GM21723 (cell line): ENCODE data around the gene CHIC2.

ENCODE experiments used
- ATAC-seq: cut with Tn5 transposase; IDR thresholded peaks from one replicate; pipeline ENCODE4 v1.9.1; 2021; ENCODE audit warnings: mild to moderate bottlenecking, moderate library complexity; ENCODE audit not compliant: unreplicated experiment

Gene CHIC2

DNA sequence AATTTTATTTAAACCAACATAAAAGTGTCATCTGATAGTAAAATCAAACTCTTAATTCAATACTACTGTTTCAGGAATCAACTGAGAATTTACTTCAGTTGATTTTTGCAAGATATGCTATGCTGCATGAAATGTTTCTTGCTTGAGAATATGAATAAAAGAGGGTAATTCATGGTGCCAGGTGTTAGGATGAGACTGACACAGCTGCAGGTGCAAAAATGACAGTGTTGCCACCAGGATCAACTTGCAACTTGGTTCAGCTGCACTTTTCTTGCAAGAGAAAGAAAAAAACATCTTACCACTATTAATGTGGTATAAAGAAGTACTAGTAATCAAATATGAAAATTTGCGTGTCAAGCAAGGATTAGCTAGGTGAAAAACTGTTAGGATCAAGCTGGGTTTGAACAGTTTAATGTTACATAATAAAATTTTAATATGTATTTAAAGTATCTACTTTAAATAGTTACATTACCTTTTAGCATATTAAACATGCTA, 49.7 kb downstream of the CHIC2 start:
- ATAC-seq = no peak

DNA sequence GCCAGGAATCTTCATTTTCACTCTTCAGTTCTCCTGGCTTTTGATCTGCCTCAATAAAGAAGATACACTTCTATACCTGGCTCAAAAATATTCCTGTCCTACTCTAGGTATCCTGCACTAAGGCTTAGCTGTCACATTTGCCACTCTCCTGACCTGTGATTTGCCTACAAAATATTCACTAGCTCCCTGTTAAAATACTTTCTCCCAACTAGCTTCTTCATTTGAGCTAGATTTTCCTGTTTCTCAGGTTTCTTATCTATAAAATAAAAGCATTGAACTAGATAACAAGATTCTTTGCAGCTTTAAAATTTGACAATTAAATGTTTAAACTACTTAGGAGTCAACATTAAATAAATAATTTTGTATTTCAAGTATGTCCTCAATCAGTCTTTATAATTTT, 53.2 kb downstream of the CHIC2 start:
- no peak for ATAC-seq

DNA sequence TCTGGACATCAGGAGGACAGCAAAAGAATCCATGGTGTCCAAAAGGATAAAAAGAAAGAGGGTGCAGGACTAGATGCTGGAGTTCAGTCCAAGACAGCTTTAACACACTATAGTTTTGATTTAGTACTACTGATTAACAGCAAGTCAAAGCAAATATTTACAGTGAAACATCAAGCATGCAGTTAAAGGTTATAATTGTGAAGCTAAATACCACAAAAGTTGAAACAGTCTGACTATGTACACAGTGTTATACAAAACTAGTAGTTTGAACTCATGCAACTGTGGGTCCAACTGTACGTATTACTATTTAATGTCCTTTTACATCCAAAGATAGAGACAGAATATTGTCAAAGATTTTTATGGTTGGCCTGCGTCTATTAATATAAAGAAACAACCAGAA, 57.6 kb downstream of the CHIC2 start:
- ATAC-seq = no peak

DNA sequence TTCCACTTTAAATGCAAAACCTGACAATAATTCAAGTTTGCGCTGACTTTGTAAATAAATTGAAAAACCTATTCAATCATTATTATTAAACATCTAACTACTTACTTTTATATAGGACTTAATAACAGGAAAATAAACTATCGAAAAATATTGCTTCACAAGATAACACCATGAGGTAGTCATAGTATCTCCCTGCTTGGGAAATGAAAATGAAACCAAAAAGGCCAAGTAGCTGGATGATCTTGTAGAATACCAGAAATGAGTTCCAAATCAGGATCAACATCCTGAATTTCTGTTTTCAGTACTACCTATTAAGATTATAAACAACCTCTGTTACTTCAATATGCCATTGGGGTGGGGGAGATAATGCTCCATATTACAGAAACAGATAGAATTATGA, 58.9 kb downstream of the CHIC2 start:
- ATAC-seq = no peak

DNA sequence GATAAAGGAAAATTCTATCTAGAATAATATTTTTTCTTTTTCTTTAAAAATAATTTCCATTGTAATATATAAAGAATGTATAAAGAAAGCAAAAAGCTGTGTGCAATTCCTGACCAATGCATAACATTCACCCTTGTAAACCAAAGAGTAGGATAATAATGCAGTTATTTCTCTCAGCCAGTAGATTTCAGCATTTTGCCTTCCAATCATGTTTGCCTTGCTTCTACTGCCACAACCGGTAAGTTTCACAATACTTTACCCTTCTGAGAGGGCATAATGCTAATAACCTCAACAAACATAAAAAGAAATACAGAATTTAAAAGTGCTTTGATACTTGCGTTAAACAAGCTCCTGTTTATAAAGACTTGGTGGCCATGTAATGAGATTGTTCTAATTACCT, 59.9 kb downstream of the CHIC2 start:
- ATAC-seq = no peak

DNA sequence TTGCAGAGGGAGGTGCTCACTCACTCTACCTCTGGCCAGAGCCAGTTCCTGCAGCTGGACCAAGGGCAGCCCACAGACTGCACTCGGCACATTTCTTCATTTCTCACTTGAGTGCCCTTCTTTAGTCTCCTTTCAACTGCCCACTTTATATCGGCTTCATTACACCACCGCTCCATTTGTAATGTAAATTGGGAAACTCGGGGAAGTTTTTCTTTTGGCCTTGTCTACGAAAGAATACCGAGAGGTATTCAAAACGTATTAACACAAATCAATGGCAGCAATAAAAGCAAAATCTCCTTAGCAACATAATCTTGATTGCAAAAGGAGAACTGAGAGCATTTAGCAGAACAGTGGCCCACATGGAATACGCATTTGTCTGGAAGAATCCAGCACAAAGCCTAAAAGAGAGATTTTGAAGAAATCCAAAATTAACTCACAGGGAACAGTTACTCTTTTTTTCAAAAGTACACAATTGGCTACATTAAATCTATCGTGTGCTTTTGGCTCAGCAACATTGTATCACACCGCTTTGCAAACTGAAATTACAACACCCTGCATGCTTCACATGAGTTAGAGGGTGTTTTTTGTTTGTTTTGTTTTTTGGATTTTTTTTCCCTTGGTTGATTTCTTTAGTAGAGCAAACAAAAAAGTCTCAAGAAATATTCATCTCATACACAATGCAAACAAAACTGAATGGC, 62.6 kb downstream of the CHIC2 start:
- ATAC-seq = no peak

DNA sequence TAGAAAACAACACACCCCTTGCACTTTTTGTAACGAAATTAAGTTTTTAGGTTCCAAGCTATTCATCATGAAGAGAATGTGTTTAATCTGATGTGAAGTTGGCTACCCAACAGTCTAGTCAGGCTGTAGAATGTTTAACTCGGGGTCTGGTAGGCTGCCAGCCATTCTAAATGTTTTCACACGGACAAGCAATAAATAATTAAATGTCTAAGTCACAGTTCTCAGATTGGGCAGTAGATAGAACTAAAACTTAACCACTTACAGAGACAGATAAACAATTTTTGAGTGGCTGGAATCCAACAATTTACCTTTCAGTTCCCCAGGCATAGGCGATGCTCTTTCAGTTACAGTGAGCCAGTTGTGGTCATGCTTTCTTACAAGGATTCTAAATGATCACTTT, 66.5 kb downstream of the CHIC2 start:
- ATAC-seq = no peak

DNA sequence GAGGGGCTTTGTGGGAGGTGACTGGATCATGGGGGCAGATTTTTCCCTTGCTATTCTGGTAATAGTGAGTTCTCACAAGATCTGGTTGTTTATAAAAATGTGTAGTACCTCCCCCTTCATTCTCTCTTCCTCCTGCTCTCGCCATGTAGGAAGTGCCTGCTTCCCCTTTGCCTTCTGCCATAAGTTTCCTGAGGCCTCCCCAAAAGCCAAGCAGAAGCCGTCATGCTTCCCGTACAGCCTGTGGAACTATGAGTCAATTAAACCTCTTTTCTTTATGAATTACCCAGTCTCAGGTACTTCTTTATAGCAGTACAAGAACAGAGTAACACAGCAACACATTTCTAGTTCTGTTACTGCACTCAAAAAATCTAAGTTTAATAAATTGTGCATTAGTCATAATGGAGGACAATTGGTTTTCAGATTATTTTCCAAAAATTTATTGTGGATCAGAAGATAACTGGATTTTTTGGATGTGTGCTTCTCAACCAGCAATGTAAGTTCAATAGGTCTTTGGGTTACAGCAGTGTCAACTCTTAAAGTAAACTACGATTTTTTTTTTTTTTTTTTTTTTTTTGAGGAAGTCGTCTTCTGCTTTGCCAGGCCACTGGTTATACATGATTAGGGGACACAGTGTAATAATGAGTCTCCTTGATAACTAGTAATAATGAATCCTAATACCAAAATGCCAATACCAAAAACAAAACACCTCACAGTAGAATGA, 69.9 kb downstream of the CHIC2 start:
- ATAC-seq = no peak

DNA sequence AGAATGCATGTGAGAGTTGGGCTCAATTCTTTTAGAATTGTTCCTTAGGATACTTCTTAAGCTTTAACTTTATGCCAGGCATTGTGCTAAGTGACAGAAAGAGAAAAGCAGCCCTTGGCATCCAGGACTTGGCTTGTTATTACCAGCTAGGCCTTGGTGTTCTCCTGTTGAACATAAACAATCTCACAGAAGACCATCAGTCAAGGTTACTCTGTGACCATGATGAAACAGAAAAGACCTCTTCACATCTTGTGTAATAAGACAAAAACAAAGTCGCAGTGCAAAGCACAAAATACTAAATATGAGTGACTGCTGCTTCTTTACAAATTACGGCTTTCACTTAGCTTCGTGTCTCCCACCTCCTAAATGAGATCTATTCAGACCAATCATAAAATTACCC, 71.6 kb downstream of the CHIC2 start:
- no peak for ATAC-seq

DNA sequence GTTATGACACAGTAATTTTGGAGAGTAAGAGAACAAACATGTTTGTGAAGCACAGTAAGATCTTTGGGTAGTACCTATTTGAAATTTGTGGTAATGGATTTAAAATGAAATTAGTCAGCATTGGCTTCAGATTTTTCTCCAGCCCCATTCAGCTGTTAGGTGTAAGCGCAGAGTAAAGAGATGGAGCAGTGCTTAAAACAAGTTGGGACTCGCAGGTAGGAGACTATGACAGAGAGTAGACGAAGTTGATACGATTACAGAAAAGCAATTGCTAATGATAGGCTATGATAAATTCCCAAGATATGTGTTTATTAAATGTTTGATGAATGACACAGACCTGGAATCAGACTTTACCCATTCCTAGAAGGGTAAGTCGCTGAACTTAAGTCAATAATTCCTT, 72.6 kb downstream of the CHIC2 start:
- no peak for ATAC-seq

DNA sequence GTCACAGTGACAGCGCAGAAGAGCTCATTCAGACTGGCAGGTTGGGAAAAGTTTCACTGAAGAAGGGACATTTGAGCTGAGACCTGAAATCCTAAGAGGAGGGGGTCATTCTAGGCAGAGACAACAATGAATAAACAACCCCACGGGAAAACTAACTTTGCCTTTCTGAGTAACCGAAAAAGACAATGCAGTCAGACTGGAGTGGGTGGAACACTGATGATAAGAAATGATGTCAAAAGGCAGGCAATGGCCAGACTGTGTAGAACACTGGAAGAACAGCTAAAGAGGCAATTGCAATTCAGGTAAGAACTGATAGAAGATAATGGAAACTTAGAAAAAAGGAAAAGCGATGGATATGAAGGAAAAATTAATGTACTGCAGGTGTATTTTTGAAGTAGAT, 73.8 kb downstream of the CHIC2 start:
- ATAC-seq = no peak

DNA sequence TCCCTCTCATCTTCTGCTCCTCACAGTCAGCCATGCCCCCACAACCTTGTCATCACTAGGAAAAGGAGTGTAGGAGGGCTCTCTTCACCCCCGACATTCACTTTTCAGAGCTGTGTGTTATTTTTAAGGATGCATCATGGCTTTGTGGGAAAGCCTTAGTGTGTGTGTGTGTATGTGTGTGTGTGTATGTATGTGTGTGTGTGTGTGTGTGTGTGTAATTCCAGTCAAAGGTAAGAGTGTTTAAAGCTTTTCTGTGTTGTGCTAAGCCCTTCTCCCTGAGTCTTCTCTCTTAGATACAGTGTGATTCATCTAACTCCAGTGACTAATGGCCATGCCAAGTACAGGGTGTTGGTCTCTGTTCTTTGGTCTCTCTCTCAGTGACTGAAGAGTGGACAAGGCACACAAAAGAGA, 76.6 kb downstream of the CHIC2 start:
- ATAC-seq = no peak

DNA sequence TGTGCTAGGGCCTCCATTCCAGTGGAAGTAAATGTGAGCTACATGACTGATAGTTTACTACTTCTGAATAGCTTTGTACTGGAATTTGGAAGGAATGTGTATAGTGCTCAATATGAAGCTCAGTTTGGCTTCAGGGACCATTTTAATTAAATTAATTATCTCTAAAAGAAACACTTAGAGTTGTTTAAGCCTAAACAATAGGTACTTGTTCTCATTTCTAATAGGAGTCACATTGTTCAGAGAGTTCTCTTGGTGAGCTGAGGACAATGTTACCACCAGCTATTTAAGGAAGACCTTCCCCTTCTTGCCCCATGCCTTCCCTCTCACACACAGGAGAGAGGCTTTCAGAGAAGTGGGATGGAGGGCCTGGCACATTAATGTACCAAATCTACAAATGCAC, 78.3 kb downstream of the CHIC2 start:
- no peak for ATAC-seq

DNA sequence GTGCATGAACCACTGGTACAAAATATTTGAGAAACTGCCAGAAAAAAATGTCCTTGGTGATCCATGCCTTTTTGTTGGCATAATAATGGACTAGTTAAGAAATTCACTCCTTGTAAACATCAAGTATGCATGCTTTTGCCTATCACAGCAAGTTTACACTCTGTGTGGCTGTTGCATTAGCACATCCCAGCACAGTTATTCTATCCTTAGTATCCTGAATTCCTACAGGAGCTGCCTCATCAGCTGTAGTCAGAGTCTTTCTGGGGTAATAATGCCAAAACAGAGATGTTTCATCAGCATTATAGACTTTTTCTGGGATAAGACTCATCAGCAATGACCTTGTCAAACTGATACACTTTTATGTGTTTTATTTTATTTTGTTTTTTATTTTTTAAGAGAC, 82.8 kb downstream of the CHIC2 start:
- no peak for ATAC-seq

DNA sequence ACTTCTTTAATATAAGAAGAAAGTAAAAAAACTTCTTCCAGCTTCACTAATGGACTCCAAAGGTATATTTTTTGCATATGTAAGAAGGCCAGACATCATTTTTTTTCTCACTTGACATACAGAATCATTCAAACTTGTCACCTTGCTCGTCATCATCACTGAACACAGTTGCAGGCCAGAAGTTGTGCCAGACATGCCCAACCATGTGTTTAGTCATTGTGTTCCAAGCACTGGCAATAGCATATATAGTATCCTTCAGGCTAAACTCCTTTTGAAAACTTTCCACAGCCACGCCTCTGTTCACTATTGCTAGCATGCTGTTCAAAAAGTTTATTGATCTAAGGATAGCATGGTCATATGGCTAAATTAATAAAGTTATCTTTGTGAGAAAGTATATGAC, 83.3 kb downstream of the CHIC2 start:
- no peak for ATAC-seq

DNA sequence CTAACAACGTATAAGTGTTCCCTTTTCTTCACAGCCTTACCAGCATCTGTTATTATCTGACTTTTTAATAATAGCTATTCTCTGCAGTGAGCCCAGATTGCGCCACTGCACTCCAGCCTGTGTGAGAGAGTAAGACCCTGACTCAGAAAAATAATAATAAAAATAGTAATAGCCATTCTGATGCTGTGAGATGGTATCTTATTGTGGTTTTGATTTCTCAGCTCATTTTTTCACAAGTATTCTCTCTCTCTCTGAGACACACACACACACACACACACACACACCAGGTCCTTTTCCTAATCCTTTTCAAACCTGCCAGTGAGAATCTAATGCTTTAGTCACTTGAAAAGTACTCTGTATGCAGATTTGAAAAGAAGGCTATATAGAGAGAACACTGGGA, 89.8 kb downstream of the CHIC2 start:
- no peak for ATAC-seq

DNA sequence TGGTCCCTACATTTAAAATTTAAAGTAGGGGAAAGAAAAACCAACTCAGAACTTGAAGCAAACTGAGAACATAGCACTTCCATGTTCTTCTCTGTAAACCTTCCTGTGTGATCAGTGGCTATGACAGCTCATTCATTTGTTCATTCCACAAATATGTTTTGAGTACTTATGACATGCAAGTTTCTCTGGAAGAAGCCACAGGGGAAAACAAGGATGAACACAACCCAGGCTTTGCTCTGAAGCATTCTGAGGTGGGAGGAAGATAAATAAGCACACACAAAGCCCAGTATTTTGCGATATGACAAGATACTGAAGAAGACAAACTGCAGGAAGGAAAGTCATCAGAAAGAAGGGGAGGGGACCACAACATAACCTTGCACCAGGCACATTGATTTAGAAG, 96.4 kb downstream of the CHIC2 start:
- ATAC-seq = no peak

DNA sequence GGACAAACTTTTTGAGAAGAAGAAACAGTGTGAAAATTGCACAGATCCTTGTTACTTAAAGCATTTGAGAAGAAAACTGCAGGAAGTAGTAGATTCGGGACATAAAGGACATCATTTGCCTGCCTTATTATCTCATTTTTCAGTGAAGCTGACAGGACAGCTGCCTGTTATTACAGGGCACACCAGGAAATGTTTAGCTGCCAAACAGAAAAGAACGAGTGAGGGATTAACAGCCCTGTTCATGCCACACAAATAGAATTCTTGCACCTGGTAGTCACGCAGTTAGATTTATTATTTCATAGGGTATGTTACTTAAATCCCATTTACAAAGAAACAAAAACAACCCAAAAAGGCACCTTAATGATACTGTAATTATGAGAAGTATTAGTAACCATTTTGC, 100.6 kb downstream of the CHIC2 start:
- no peak for ATAC-seq

DNA sequence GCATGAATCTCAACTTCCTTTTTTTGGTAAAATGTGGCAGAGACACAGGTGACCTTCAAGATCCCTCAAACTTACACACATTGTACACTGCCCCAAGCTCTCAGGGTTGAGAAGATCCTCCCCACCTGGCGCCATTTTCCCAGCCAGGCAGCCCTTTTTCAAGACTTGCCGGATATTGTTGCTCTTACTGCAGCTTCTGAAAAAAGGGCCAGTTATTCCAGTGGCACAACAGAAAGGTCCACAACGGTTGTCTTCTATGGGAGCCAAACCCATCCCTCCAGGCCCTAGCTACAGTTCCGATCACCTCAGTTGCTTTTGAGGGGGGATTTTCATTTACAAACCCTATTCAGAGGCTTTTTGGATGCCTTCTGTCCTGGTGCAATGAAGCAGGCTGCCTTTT, 101.1 kb downstream of the CHIC2 start:
- ATAC-seq = no peak

DNA sequence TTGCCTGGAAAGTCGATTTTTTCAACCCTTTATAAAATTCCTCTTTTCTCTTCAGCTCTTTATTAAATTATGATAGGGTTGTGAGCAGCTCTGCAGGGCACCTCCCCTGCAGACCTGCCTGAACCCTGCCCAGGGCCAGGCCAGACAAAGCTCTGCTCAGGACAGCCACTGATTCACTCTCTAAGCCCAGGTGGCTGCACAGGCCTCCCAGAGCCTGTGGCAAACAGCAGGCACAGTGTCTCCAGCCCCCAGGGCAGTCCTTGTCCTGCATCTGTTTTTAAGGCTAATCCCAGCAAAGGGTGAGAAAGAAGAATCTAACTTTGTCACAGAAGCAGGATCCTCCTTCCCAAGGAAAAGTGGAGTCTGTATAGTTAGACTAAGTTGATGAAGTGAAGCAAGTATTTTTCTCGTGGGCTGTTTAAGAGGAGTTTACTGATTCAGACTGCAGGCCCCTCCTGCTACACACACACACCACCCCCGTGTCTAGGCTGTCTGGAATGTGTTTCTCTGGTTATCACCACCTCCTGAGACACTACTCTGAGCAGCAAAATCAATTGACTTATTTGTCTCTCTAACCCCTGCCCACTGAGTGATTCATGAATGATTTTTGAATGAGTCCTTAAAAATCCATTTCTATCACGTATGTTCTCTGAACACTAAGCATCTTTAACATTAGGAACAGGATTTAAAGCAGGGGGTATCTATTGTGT, 101.7 kb downstream of the CHIC2 start:
- no peak for ATAC-seq

DNA sequence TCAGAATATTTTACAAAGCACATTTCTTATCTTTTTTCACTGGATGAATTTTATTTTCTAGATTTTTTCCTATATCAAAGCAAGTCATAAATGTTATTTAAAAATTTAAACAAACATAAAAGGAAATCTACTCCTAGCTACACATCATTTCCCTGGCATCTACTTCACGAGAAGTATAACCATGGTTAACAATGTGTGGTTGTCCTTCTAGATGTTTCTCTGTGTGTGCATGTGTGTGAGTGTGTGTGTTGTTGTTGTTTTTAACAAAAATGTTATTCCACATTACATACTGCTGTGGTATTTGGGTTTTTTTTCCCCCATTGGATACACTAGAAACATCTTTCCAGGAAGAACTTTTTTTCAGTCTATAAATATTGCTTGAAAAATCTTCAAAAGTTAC, 103.1 kb downstream of the CHIC2 start:
- ATAC-seq = no peak

DNA sequence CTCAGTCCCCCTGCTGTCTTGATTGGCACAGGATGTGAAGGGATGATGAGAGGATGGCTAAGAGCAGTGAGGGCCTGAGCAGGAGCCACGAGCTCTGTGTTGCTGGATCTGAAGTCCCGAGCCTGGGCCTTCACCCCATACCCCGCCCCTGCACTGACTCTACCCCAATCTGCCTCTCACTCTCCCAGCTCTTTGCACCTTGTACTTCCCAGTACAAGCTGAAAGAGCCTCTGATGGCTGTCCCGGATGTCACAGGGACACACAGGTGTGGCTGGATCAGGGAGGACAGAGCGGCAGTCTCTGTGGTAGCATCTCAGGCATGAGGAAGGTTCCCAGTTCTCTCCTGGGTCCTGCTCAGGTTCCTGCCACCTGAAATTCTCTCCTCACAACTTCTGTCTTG, 103.6 kb downstream of the CHIC2 start:
- no peak for ATAC-seq
